Effector memory CD8-positive, alpha-beta T cell (primary cell): ENCODE results near the gene WASF1.

Experiments
- ATAC-seq: fragments of 150-1000 bp; cut with Tn5 transposase; replicated peaks from 2 replicates; pipeline ENCODE4 v1.10.0; 2021; ENCODE audit warnings: mild to moderate bottlenecking, moderate library complexity
- DNase-seq, 3 experiments: peaks; one replicate each; pipeline ENCODE4 v3.0.0; 2021
- H3K27ac Mint-ChIP-seq, 2 donors: one replicate each; pipeline ENCODE4 v1.8.0; 2022; ENCODE audit warnings: mild to moderate bottlenecking in 2 of 2, mixed read lengths in 2 of 2, moderate library complexity in 2 of 2
- H3K27me3 Mint-ChIP-seq, 2 donors: one replicate each; pipeline ENCODE4 v1.8.0; 2022; ENCODE audit warnings: mixed read lengths in 2 of 2
- H3K36me3 Mint-ChIP-seq: one replicate; pipeline ENCODE4 v1.8.0; 2022; ENCODE audit warnings: mild to moderate bottlenecking, moderate library complexity, mixed read lengths; ENCODE audit not compliant: insufficient read depth
- H3K4me1 Mint-ChIP-seq, 2 donors: one replicate each; pipeline ENCODE4 v1.8.0; 2022; ENCODE audit warnings: low read depth in 2 of 2, mixed read lengths in 2 of 2
- H3K4me3 Mint-ChIP-seq, 2 donors: one replicate each; pipeline ENCODE4 v1.8.0; 2022; ENCODE audit warnings: mild to moderate bottlenecking in 2 of 2, mixed read lengths in 2 of 2, moderate library complexity in 2 of 2
- H3K9me3 Mint-ChIP-seq, 2 donors: one replicate each; pipeline ENCODE4 v1.8.0; 2022; ENCODE audit warnings: mixed read lengths in 2 of 2
- total RNA-seq, 9 experiments: gene quantifications; one replicate each; lab custom pipeline; 2026; lab: John Stamatoyannopoulos, UW

WASF1 gene
- total RNA-seq, result 0.43 to 1.3 (median 0.73) reads per million in 9 experiments

GRCh38 chr6:110179406-110180227 lies at the start of gene WASF1:
Gene WASF1, minus strand, starts transcription at chr6:110179670. Its CDS starts 52,069 bp downstream, at chr6:110127601.
- Mint-ChIP-seq H3K36me3 (peaks cover 3% of the 10 kb centered on the region), H3K9me3 (no peaks in the 10 kb centered on the region), H3K4me1 (peaks cover 7 to 8% of the 10 kb centered on the region in 2 donors), H3K27me3 (peaks cover 11 to 15% of the 10 kb centered on the region in 2 donors), H3K4me3 (no peak within 1 kb of the TSS), H3K27ac (peak within 1 kb of the TSS in 1 of 2 donors; percentile 17)
- DNase-seq (peak; percentile 83 to 88 (median 87)), ATAC-seq (peak; percentile 87)

- no peaks in the 10 kb centered on the region for H3K9me3 Mint-ChIP-seq
- peaks cover 0 to 2% of the 10 kb centered on the region in 2 donors for H3K4me1 Mint-ChIP-seq
- peak overlapping the region in 1 of 2 donors; percentile 88 for H3K27ac Mint-ChIP-seq
- H3K36me3 Mint-ChIP-seq, result peaks cover 42% of the 10 kb centered on the region
- no peak for ATAC-seq
- no peak overlapping the region for H3K4me3 Mint-ChIP-seq
- no peak for DNase-seq
- no peaks in the 10 kb centered on the region for H3K27me3 Mint-ChIP-seq
Measured at GRCh38 chr6:110226261-110226660, 46.8 kb upstream of the WASF1 start.

GRCh38 chr6:110221738-110222137 lies 42.3 kb upstream of the WASF1 start:
- DNase-seq, result no peak
- no peak for ATAC-seq
- H3K9me3 Mint-ChIP-seq, result no peaks in the 10 kb centered on the region
- H3K4me3 Mint-ChIP-seq, result no peak overlapping the region
- H3K27ac Mint-ChIP-seq, result peak overlapping the region in 1 of 2 donors; percentile 84
- H3K4me1 Mint-ChIP-seq, result peaks cover 0 to 2% of the 10 kb centered on the region in 2 donors
- peaks cover 59% of the 10 kb centered on the region for H3K36me3 Mint-ChIP-seq
- no peaks in the 10 kb centered on the region for H3K27me3 Mint-ChIP-seq

GRCh38 chr6:110217266-110217665 lies 37.8 kb upstream of the WASF1 start:
- DNase-seq, result no peak

GRCh38 chr6:110216140-110216539 lies 36.7 kb upstream of the WASF1 start:
- peak overlapping the region in 1 of 2 donors; percentile 23 for H3K27ac Mint-ChIP-seq

More at GRCh38 chr6:110217266-110217665, 37.8 kb upstream of the WASF1 start:
- peak overlapping the region in 1 of 2 donors; percentile 25 for H3K27ac Mint-ChIP-seq
- H3K9me3 Mint-ChIP-seq, result no peaks in the 10 kb centered on the region
- no peak overlapping the region for H3K4me3 Mint-ChIP-seq
- no peak for ATAC-seq
- peaks cover 74% of the 10 kb centered on the region for H3K36me3 Mint-ChIP-seq
- H3K4me1 Mint-ChIP-seq, result no peaks in the 10 kb centered on the region
- no peaks in the 10 kb centered on the region for H3K27me3 Mint-ChIP-seq

GRCh38 chr6:110214338-110214737 lies 34.9 kb upstream of the WASF1 start:
- DNase-seq, result no peak
- H3K27ac Mint-ChIP-seq, result no peak overlapping the region
- peaks cover 68% of the 10 kb centered on the region for H3K36me3 Mint-ChIP-seq
- H3K27me3 Mint-ChIP-seq, result no peaks in the 10 kb centered on the region
- no peaks in the 10 kb centered on the region for H3K9me3 Mint-ChIP-seq
- no peak for ATAC-seq
- peaks cover 0 to 3% of the 10 kb centered on the region in 2 donors for H3K4me1 Mint-ChIP-seq
- no peak overlapping the region for H3K4me3 Mint-ChIP-seq

More at GRCh38 chr6:110216140-110216539, 36.7 kb upstream of the WASF1 start:
- peaks cover 73% of the 10 kb centered on the region for H3K36me3 Mint-ChIP-seq
- no peaks in the 10 kb centered on the region for H3K9me3 Mint-ChIP-seq
- no peaks in the 10 kb centered on the region for H3K27me3 Mint-ChIP-seq
- ATAC-seq (no peak), DNase-seq (no peak)
- H3K4me3 Mint-ChIP-seq, result no peak overlapping the region
- H3K4me1 Mint-ChIP-seq, result peaks cover 0 to 3% of the 10 kb centered on the region in 2 donors

GRCh38 chr6:110211753-110212152 lies 32.3 kb upstream of the WASF1 start:
- no peak overlapping the region for H3K4me3 Mint-ChIP-seq
- no peaks in the 10 kb centered on the region for H3K9me3 Mint-ChIP-seq
- ATAC-seq (no peak), DNase-seq (no peak)
- peaks cover 0 to 3% of the 10 kb centered on the region in 2 donors for H3K4me1 Mint-ChIP-seq
- no peak overlapping the region for H3K27ac Mint-ChIP-seq
- H3K27me3 Mint-ChIP-seq, result no peaks in the 10 kb centered on the region
- peaks cover 74% of the 10 kb centered on the region for H3K36me3 Mint-ChIP-seq

GRCh38 chr6:110207652-110208051 lies 28.2 kb upstream of the WASF1 start:
- Mint-ChIP-seq H3K4me1 (peaks cover 0 to 14% of the 10 kb centered on the region in 2 donors), H3K9me3 (no peaks in the 10 kb centered on the region), H3K27me3 (no peaks in the 10 kb centered on the region), H3K27ac (no peak overlapping the region), H3K36me3 (peaks cover 44% of the 10 kb centered on the region), H3K4me3 (no peak overlapping the region)
- DNase-seq (no peak), ATAC-seq (no peak)

GRCh38 chr6:110201151-110201884 lies 21.8 kb upstream of the WASF1 start:
- peaks cover 0 to 23% of the 10 kb centered on the region in 2 donors for H3K4me1 Mint-ChIP-seq
- no peak overlapping the region for H3K4me3 Mint-ChIP-seq
- DNase-seq (no peak), ATAC-seq (no peak)
- H3K27ac Mint-ChIP-seq, result peak overlapping the region in 1 of 2 donors; percentile 31
- H3K9me3 Mint-ChIP-seq, result no peaks in the 10 kb centered on the region
- no peaks in the 10 kb centered on the region for H3K27me3 Mint-ChIP-seq
- H3K36me3 Mint-ChIP-seq, result peaks cover 3% of the 10 kb centered on the region

- peaks cover 0 to 32% of the 10 kb centered on the region in 2 donors for H3K4me1 Mint-ChIP-seq
- no peaks in the 10 kb centered on the region for H3K9me3 Mint-ChIP-seq
- no peak overlapping the region for H3K4me3 Mint-ChIP-seq
- peaks cover 14% of the 10 kb centered on the region for H3K36me3 Mint-ChIP-seq
- no peaks in the 10 kb centered on the region for H3K27me3 Mint-ChIP-seq
- DNase-seq (no peak), ATAC-seq (no peak)
- H3K27ac Mint-ChIP-seq, result no peak overlapping the region
Measured at GRCh38 chr6:110198561-110198960, 19.1 kb upstream of the WASF1 start.

- Mint-ChIP-seq H3K4me3 (no peak overlapping the region), H3K9me3 (no peaks in the 10 kb centered on the region), H3K36me3 (peaks cover 21% of the 10 kb centered on the region), H3K4me1 (peaks cover 0 to 29% of the 10 kb centered on the region in 2 donors), H3K27me3 (no peaks in the 10 kb centered on the region), H3K27ac (no peak overlapping the region)
- DNase-seq (no peak), ATAC-seq (no peak)
Measured at GRCh38 chr6:110196874-110197273, 17.4 kb upstream of the WASF1 start.

- DNase-seq (no peak), ATAC-seq (no peak)
- peaks cover 0 to 24% of the 10 kb centered on the region in 2 donors for H3K4me1 Mint-ChIP-seq
- no peaks in the 10 kb centered on the region for H3K27me3 Mint-ChIP-seq
- no peaks in the 10 kb centered on the region for H3K9me3 Mint-ChIP-seq
- H3K36me3 Mint-ChIP-seq, result peaks cover 21% of the 10 kb centered on the region
- H3K27ac Mint-ChIP-seq, result peak overlapping the region in 1 of 2 donors; percentile 35
- H3K4me3 Mint-ChIP-seq, result no peak overlapping the region
Measured at GRCh38 chr6:110195639-110196038, 16.2 kb upstream of the WASF1 start.

- no peak overlapping the region for H3K4me3 Mint-ChIP-seq
- no peak for DNase-seq
- peaks cover 21% of the 10 kb centered on the region for H3K36me3 Mint-ChIP-seq
- H3K27me3 Mint-ChIP-seq, result no peaks in the 10 kb centered on the region
- H3K9me3 Mint-ChIP-seq, result no peaks in the 10 kb centered on the region
- H3K4me1 Mint-ChIP-seq, result peaks cover 0 to 17% of the 10 kb centered on the region in 2 donors
- no peak overlapping the region for H3K27ac Mint-ChIP-seq
- no peak for ATAC-seq
Measured at GRCh38 chr6:110191477-110191876, 12.0 kb upstream of the WASF1 start.
